Heart right ventricle (tissue), 16 donors: ENCODE measurements around the gene SOWAHC. TPM values are rescaled to one million over a fixed set of nuclear protein-coding genes. Genes with fewer than 3 reads are reported as not detected.

ENCODE experiments used
- ATAC-seq, 8 donors: fragments of 200-7000 bp; cut with Tn5 transposase; one replicate each; pipeline ENCODE4 v1.9.1; 2020; ENCODE audit warnings: mild to moderate bottlenecking in 8 of 8, moderate library complexity in 8 of 8, moderate number of reproducible peaks in 1 of 8
- DNase-seq, 2 donors: peaks; one replicate each; pipeline ENCODE4 v3.0.0-alpha.2; 2020
- H3K27ac ChIP-seq, 10 donors: fragments of 200-600 bp; sonication (generic) in 2 of 10; one replicate each; pipeline versions ENCODE4 v1.5.0 to v1.8.0; 2020 to 2022; ENCODE audit warnings: mild to moderate bottlenecking in 3 of 10
- H3K27me3 ChIP-seq, 7 donors: fragments of 200-600 bp; one replicate each; pipeline ENCODE4 v1.8.0; 2021 to 2022; ENCODE audit warnings: mild to moderate bottlenecking in 2 of 7
- H3K36me3 ChIP-seq, 9 donors: fragments of 200-600 bp; sonication (generic) in 1 of 9; one replicate each; pipeline versions ENCODE4 v1.5.0 to v1.8.0; 2020 to 2022; ENCODE audit warnings: mild to moderate bottlenecking in 2 of 9
- H3K4me1 ChIP-seq, 9 donors: fragments of 200-600 bp; sonication (generic) in 1 of 9; one replicate each; pipeline versions ENCODE4 v1.5.0 to v1.8.0; 2020 to 2022; ENCODE audit warnings: mild to moderate bottlenecking in 4 of 9
- H3K4me3 ChIP-seq, 10 donors: fragments of 200-600 bp; sonication (generic) in 2 of 10; one replicate each; pipeline versions ENCODE4 v1.5.0 to v1.8.0; 2020 to 2022; ENCODE audit warnings: mild to moderate bottlenecking in 7 of 10, moderate library complexity in 2 of 10
- H3K9me3 ChIP-seq, 11 donors: fragments of 200-600 bp in 10 of 11; sonication (generic) in 2 of 11; one replicate each; pipeline versions ENCODE4 v1.5.0 to v1.8.0; 2013 to 2022; ENCODE audit warnings: mild to moderate bottlenecking in 2 of 11, control low read depth in 1 of 11, moderate library complexity in 1 of 11
- WGBS, 2 donors: extraction: QIAGEN DNeasy Blood & Tissue Kit; methylation state at CpG; one replicate each; pipeline ENCODE4 v1.1.7; 2013; ENCODE audit warnings: inconsistent platforms in 1 of 2; 5-methylcytosine and 5-hydroxymethylcytosine counted together
- intact Hi-C, 10 donors: fragments of 100-400 bp; cut with DNase I; formaldehyde crosslinking; loops; one replicate each; pipeline versions ENCODE4 v1.11.1 to v1.14.2; 2022
- polyA plus RNA-seq, 2 donors: library from polyadenylated mRNA; stranded (reverse); fragments of 200-250 nt; gene quantifications; one replicate each; pipeline ENCODE4 v1.2.3, GENCODE V29; 2013
- total RNA-seq, 10 donors: library from RNA; stranded (reverse); fragmentation: NEBNext Ultra II Directional in 3 of 10; extraction: Animal tissue kit (Norgen Biotek cat#: 25700) in 3 of 10; gene quantifications; one replicate each; pipeline versions ENCODE4 v1.2.1 to v1.2.4, GENCODE V29; 2021 to 2023
- TF ChIP-seq, protein P1 (sequence below), 9 donors: fragments of 200-600 bp; sonication (generic) in 2 of 9; IDR thresholded peaks; one replicate each; pipeline versions ENCODE4 v1.5.0 to v1.8.0; 2021 to 2022; ENCODE audit warnings: antibody characterized with exemption in 9 of 9, mild to moderate bottlenecking in 5 of 9, moderate library complexity in 1 of 9
- donor health status: Arrhythmogenic right ventricular cardiomyopathy.
- donor health status: ischemic (EF 13 %, LVEDD 7.1; RV severe dilation, severe dysfunction).
- donor health status: healthy with polysubstance abuse.
- donor health status: DM: no; HTN: yes; CAD: no.
- donor health status: DM: no; HTN: no; CAD: no.
- donor health status: ischemic (EF 25% LVEDD 6.9; RV normal size, moderate dysfunction).
- donor health status: ischemic (EF 25% LVEDD 5.7; RV mildly dilated, moderate dysfunction).
- donor health status: healthy.
- donor health status: DM: yes; HTN: yes; CAD: no.
- donor health status: Ischemic cardiomyopathy.
- donor health status: ischemic (EF 35%, LVEDD 5.7; RV mildly dilated, moderate dysfunction).
- donor health status: nonischemic (EF 11% LVEDD 7.7; RV severe dilation, severe dysfunction).
- donor health status: DM: yes; HTN: yes; CAD: no.
- donor health status: PGD.
- donor health status: ischemic (EF 29% LVEDD 5.4; RV normal size, mild dysfunction).
- donor health status: nonischemic (EF 23%, LVEDD 6.1; RV moderate dilation, normal function).

SOWAHC gene
- total and polyA plus RNA-seq, 12 donors = 1.1 to 3.9 (median 2.0) TPM

DNA sequence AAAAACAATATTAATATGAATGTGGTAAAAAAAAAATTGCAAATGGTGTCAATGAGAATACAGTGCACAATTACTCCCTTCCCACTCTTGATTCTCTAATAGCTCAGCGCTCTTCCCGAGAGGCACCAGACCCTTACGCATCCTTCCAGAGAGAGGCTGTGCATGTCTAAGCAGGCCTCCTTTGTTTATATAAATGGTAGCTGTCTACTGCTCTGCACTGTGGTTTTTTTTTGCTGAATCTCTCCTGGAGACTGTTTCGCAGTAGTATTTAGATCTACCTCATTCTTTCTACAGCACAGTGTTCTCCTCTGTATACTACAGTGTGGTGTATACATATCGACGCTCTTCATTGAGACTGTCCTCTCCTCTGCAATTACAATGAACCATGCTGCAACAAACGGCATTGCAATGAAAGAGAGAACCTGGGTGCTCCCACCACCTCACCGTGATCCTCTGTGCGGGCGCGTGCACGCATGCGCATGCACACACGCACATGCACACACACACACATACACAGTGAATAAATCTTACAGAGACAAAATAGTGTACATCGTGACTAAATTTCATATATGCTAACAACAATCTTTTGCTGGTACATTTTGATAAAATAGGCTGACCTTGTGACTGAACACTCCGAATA is 19.8 kb upstream of the SOWAHC start:
- no peak overlapping the region for H3K27ac ChIP-seq
- no peaks in the 10 kb centered on the region for H3K9me3 ChIP-seq
- TF ChIP-seq, protein P1, sequence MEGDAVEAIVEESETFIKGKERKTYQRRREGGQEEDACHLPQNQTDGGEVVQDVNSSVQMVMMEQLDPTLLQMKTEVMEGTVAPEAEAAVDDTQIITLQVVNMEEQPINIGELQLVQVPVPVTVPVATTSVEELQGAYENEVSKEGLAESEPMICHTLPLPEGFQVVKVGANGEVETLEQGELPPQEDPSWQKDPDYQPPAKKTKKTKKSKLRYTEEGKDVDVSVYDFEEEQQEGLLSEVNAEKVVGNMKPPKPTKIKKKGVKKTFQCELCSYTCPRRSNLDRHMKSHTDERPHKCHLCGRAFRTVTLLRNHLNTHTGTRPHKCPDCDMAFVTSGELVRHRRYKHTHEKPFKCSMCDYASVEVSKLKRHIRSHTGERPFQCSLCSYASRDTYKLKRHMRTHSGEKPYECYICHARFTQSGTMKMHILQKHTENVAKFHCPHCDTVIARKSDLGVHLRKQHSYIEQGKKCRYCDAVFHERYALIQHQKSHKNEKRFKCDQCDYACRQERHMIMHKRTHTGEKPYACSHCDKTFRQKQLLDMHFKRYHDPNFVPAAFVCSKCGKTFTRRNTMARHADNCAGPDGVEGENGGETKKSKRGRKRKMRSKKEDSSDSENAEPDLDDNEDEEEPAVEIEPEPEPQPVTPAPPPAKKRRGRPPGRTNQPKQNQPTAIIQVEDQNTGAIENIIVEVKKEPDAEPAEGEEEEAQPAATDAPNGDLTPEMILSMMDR (IDR thresholded peaks at IDR 0.05) = no peak
- no peaks in the 10 kb centered on the region for H3K27me3 ChIP-seq
- no peak overlapping the region for H3K4me3 ChIP-seq
- 92 to 93% methylated on average over 16 of the region's 16 CpGs for WGBS, 2 donors
- no peak for DNase-seq
- peaks cover 0 to 30% (median 0%) of the 10 kb centered on the region in 9 donors for H3K36me3 ChIP-seq
- peak in 1 of 8 donors; percentile 15 for ATAC-seq
- intact Hi-C loops = no loop called here
- peaks cover 0 to 15% (median 6%) of the 10 kb centered on the region in 9 donors for H3K4me1 ChIP-seq

GRCh38 chr2:109595644-109596043 is 18.5 kb upstream of the SOWAHC start:
- 68 to 76% methylated on average over 4 of the region's 4 CpGs for WGBS, 2 donors
- no peak for ATAC-seq
- TF ChIP-seq, protein P1 (IDR thresholded peaks at IDR 0.05) = no peak

GRCh38 chr2:109597283-109597682 is 16.9 kb upstream of the SOWAHC start:
- no peak overlapping the region for H3K27ac ChIP-seq
- no peak for ATAC-seq

More at GRCh38 chr2:109595644-109596043, 18.5 kb upstream of the SOWAHC start:
- no peak for DNase-seq
- Histone ChIP-seq H3K9me3 (no peaks in the 10 kb centered on the region), H3K36me3 (peaks cover 0 to 25% (median 0%) of the 10 kb centered on the region in 9 donors), H3K27me3 (no peaks in the 10 kb centered on the region), H3K4me1 (peaks cover 0 to 15% (median 6%) of the 10 kb centered on the region in 9 donors), H3K27ac (no peak overlapping the region), H3K4me3 (no peak overlapping the region)
- intact Hi-C loops = no loop called here

GRCh38 chr2:109601783-109602182 is 12.4 kb upstream of the SOWAHC start:
- no peaks in the 10 kb centered on the region for H3K9me3 ChIP-seq
- no peaks in the 10 kb centered on the region for H3K36me3 ChIP-seq
- 41 to 49% methylated on average over 6 of the region's 6 CpGs for WGBS, 2 donors
- intact Hi-C loops = no loop called here
- H3K4me1 ChIP-seq = peaks cover 0 to 37% (median 12%) of the 10 kb centered on the region in 9 donors
- H3K4me3 ChIP-seq = no peak overlapping the region
- DNase-seq (peak in 1 of 2 donors; percentile 11), ATAC-seq (peak in 1 of 8 donors; percentile 56)
- TF ChIP-seq, protein P1 (IDR thresholded peaks at IDR 0.05) = no peak
- H3K27ac ChIP-seq = no peak overlapping the region
- H3K27me3 ChIP-seq = no peaks in the 10 kb centered on the region

More at GRCh38 chr2:109597283-109597682, 16.9 kb upstream of the SOWAHC start:
- TF ChIP-seq, protein P1 (IDR thresholded peaks at IDR 0.05) = no peak
- DNase-seq = no peak
- Histone ChIP-seq H3K4me3 (no peak overlapping the region), H3K9me3 (no peaks in the 10 kb centered on the region), H3K36me3 (peaks cover 0 to 12% (median 0%) of the 10 kb centered on the region in 9 donors), H3K27me3 (no peaks in the 10 kb centered on the region), H3K4me1 (peaks cover 0 to 19% (median 11%) of the 10 kb centered on the region in 9 donors)
- 86 to 92% methylated on average over 3 of the region's 3 CpGs for WGBS, 2 donors
- intact Hi-C loops = no loop called here
